Inferior parietal cortex (tissue), 1 donor: ENCODE measurements around the gene HNRNPF.
"Not testable (repeated sequence)": the region's sequence is repeated elsewhere in the genome, so short reads cannot be mapped to it uniquely, and the experiment has no call there.

ENCODE experiments used
- DNase-seq: peaks from one replicate; pipeline ENCODE4 v3.0.0-alpha.2; 2016; ENCODE audit errors: extremely low spot score

The HNRNPF gene

GRCh38 chr10:43396061-43396927 lies 12.7 kb downstream of the HNRNPF start:
- peak; percentile 49 for DNase-seq

- DNase-seq, result no peak
Measured at GRCh38 chr10:43395571-43396060, 13.4 kb downstream of the HNRNPF start.

- DNase-seq, result no peak
Measured at GRCh38 chr10:43394868-43395267, 14.1 kb downstream of the HNRNPF start.

- no peak for DNase-seq
Measured at GRCh38 chr10:43393606-43394360, 15.2 kb downstream of the HNRNPF start.

GRCh38 chr10:43393186-43393585 lies 15.8 kb downstream of the HNRNPF start:
- not testable (repeated sequence) for DNase-seq

GRCh38 chr10:43392748-43393147 lies 16.2 kb downstream of the HNRNPF start:
- no peak for DNase-seq

- DNase-seq, result no peak
Measured at GRCh38 chr10:43391496-43391895, 17.5 kb downstream of the HNRNPF start.

GRCh38 chr10:43390759-43391158 lies 18.2 kb downstream of the HNRNPF start:
- DNase-seq, result peak; percentile 75

- no peak for DNase-seq
Measured at GRCh38 chr10:43390333-43390732, 18.7 kb downstream of the HNRNPF start.

GRCh38 chr10:43389867-43390266 lies 19.1 kb downstream of the HNRNPF start:
- no peak for DNase-seq

GRCh38 chr10:43387678-43388032 lies 21.3 kb downstream of the HNRNPF start:
- no peak for DNase-seq

- no peak for DNase-seq
Measured at GRCh38 chr10:43386981-43387677, 21.9 kb downstream of the HNRNPF start.

- no peak for DNase-seq
Measured at GRCh38 chr10:43386549-43386948, 22.4 kb downstream of the HNRNPF start.

- DNase-seq, result no peak
Measured at GRCh38 chr10:43385412-43386004, 23.5 kb downstream of the HNRNPF start.

- no peak for DNase-seq
Measured at GRCh38 chr10:43384252-43385221, 24.4 kb downstream of the HNRNPF start.

GRCh38 chr10:43383204-43383971 lies 25.6 kb downstream of the HNRNPF start:
- DNase-seq, result no peak

GRCh38 chr10:43380610-43381222 lies 28.3 kb downstream of the HNRNPF start:
- DNase-seq, result no peak

- DNase-seq, result no peak
Measured at GRCh38 chr10:43377424-43377883, 31.5 kb downstream of the HNRNPF start.

GRCh38 chr10:43376828-43377423 lies 32.1 kb downstream of the HNRNPF start:
- no peak for DNase-seq
